HepG2 (cell line): Measurements from ENCODE around the gene USP30. TPM values are rescaled to one million over a fixed set of nuclear protein-coding genes. Genes with fewer than 3 reads are reported as not detected.

Experiments
- CBX2 ChIP-seq, 2 experiments: fragments of 200-600 bp in 1 of 2; sonication (generic); formaldehyde crosslinking in 1 of 2; IDR thresholded peaks; 2 replicates each; pipeline versions ENCODE4 v1.7.0 to v1.8.1; 2018 to 2022; ENCODE audit warnings: low read depth in 2 of 2, low read length in 1 of 2, mild to moderate bottlenecking in 1 of 2, missing genetic modification reagents in 1 of 2
- IKZF1 ChIP-seq: fragments of 450-650 bp; IDR thresholded peaks from 2 replicates; pipeline ENCODE4 v1.7.1; 2016
- IRF2 ChIP-seq: IDR thresholded peaks from 2 replicates; pipeline ENCODE4 v1.6.1; 2018; ENCODE audit warnings: missing genetic modification reagents, missing compliant biosample characterization
- NR0B2 ChIP-seq: sonication (generic); formaldehyde crosslinking; IDR thresholded peaks from 2 replicates; pipeline ENCODE4 v1.4.0; 2020; ENCODE audit warnings: mild to moderate bottlenecking, missing genetic modification reagents
- NR3C1 ChIP-seq: sonication (generic); formaldehyde crosslinking; IDR thresholded peaks from 2 replicates; pipeline ENCODE4 v1.4.0; 2020; ENCODE audit warnings: missing genetic modification reagents
- ZBTB3 ChIP-seq: sonication (generic); formaldehyde crosslinking; IDR thresholded peaks from 2 replicates; pipeline ENCODE4 v1.4.0; 2020; ENCODE audit warnings: low read depth, mild to moderate bottlenecking, moderate library complexity, missing genetic modification reagents, borderline replicate concordance
- ZFP36L2 ChIP-seq: sonication (generic); formaldehyde crosslinking; IDR thresholded peaks from 2 replicates; pipeline ENCODE4 v1.4.0; 2020; ENCODE audit warnings: missing genetic modification reagents
- ZNF337 ChIP-seq: sonication (generic); formaldehyde crosslinking; IDR thresholded peaks from 2 replicates; pipeline ENCODE4 v1.5.1; 2020; ENCODE audit warnings: missing genetic modification reagents, low read depth, mild to moderate bottlenecking, borderline replicate concordance
- ZNF431 ChIP-seq: sonication (generic); formaldehyde crosslinking; IDR thresholded peaks from 2 replicates; pipeline ENCODE4 v1.9.0; 2022; ENCODE audit warnings: missing genetic modification reagents, low read depth, mild to moderate bottlenecking, borderline replicate concordance
- ZNF614 ChIP-seq: IDR thresholded peaks from 2 replicates; pipeline ENCODE4 v1.6.1; 2018; ENCODE audit warnings: missing biosample characterization, missing genetic modification reagents, inconsistent platforms, borderline replicate concordance
- ZNF672 ChIP-seq: sonication (generic); formaldehyde crosslinking; IDR thresholded peaks from 2 replicates; pipeline ENCODE4 v1.8.1; 2022; ENCODE audit warnings: missing genetic modification reagents
- polyA plus RNA-seq, 8 experiments: library from polyadenylated mRNA; depleted of rRNA in 3 of 8; stranded (reverse) in 7 of 8; unstranded in 1 of 8; fragments of >200 nt; fragmentation: Illumina TruSeq in 4 of 8; extraction: Trizol in 4 of 8; gene quantifications; 2 replicates each; pipeline versions ENCODE4 v1.2.1 to v1.2.3, GENCODE V29; 2011 to 2016; ENCODE audit warnings: low read depth in 4 of 8, missing spikeins in 1 of 8, mixed read lengths in 1 of 8; ENCODE audit not compliant: insufficient read depth in 1 of 8
- total RNA-seq, 5 experiments: library from RNA; depleted of rRNA; stranded (reverse); fragments of >200 nt; fragmentation: Illumina TruSeq; extraction: Trizol; gene quantifications; 2 replicates each; pipeline ENCODE4 v1.2.3, GENCODE V29; 2016; ENCODE audit warnings: low read depth in 1 of 5
- TF ChIP-seq, protein P1 (sequence below), 2 experiments: fragments of 450-650 bp in 1 of 2; sonication (generic) in 1 of 2; formaldehyde crosslinking in 1 of 2; IDR thresholded peaks; 2 replicates each; pipeline versions ENCODE4 v1.6.1 to v1.8.0; 2016 to 2022; ENCODE audit warnings: antibody characterized with exemption in 1 of 2, mild to moderate bottlenecking in 1 of 2, missing genetic modification reagents in 1 of 2
- TF ChIP-seq, protein P2 (sequence below): sonication (generic); formaldehyde crosslinking; IDR thresholded peaks from 2 replicates; pipeline ENCODE4 v1.8.0; 2023; ENCODE audit warnings: mild to moderate bottlenecking, missing genetic modification reagents

Gene USP30
- total and polyA plus RNA-seq, 2 of the 13 experiments (the other 11 are each of a cell fraction or from before 2014, with no cell fraction given) = 11.2 to 20.8 TPM

DNA sequence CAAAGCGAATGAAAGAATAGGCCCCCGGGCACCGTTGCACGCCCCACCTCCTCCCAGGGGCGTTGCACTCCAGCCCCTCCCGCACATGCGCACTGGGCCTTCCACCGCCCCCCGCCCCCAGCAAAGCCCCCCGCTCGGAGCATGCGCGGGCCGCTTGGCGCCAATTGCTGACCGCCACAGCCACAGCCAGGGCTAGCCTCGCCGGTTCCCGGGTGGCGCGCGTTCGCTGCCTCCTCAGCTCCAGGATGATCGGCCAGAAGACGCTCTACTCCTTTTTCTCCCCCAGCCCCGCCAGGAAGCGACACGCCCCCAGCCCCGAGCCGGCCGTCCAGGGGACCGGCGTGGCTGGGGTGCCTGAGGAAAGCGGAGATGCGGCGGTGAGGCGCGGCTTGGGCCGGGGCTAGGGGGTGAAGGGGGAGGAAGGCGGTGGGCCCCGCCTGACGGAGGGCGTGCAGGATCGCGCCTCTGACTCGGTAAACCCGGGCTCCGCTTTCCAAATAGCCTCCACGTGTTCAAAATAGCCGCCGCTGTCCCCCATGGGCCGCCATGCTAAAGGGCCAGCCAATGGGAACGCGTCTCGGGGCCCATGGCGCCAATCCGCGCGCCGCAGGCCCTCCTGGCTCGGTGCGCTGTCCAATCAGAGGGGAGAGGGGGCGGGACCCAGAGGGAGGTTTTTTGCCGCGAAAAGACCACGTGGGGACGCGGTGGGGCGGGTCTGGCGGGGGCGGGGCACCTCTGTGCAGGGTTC is 45.2 kb downstream of the USP30 start, which contains the start of gene UNG (continued):
- peak; percentile 38; the same call in 1 of the 2 replicates for TF ChIP-seq ZBTB3 (CRISPR knock-in tag)
- TF ChIP-seq, protein P1, sequence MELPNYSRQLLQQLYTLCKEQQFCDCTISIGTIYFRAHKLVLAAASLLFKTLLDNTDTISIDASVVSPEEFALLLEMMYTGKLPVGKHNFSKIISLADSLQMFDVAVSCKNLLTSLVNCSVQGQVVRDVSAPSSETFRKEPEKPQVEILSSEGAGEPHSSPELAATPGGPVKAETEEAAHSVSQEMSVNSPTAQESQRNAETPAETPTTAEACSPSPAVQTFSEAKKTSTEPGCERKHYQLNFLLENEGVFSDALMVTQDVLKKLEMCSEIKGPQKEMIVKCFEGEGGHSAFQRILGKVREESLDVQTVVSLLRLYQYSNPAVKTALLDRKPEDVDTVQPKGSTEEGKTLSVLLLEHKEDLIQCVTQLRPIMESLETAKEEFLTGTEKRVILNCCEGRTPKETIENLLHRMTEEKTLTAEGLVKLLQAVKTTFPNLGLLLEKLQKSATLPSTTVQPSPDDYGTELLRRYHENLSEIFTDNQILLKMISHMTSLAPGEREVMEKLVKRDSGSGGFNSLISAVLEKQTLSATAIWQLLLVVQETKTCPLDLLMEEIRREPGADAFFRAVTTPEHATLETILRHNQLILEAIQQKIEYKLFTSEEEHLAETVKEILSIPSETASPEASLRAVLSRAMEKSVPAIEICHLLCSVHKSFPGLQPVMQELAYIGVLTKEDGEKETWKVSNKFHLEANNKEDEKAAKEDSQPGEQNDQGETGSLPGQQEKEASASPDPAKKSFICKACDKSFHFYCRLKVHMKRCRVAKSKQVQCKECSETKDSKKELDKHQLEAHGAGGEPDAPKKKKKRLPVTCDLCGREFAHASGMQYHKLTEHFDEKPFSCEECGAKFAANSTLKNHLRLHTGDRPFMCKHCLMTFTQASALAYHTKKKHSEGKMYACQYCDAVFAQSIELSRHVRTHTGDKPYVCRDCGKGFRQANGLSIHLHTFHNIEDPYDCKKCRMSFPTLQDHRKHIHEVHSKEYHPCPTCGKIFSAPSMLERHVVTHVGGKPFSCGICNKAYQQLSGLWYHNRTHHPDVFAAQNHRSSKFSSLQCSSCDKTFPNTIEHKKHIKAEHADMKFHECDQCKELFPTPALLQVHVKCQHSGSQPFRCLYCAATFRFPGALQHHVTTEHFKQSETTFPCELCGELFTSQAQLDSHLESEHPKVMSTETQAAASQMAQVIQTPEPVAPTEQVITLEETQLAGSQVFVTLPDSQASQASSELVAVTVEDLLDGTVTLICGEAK (IDR thresholded peaks at IDR 0.05) = no peak
- TF ChIP-seq, protein P1 (CRISPR knock-in tag; IDR thresholded peaks at IDR 0.05) = no peak
- TF ChIP-seq NR3C1 (CRISPR knock-in tag) = no peak
- TF ChIP-seq, protein P2, sequence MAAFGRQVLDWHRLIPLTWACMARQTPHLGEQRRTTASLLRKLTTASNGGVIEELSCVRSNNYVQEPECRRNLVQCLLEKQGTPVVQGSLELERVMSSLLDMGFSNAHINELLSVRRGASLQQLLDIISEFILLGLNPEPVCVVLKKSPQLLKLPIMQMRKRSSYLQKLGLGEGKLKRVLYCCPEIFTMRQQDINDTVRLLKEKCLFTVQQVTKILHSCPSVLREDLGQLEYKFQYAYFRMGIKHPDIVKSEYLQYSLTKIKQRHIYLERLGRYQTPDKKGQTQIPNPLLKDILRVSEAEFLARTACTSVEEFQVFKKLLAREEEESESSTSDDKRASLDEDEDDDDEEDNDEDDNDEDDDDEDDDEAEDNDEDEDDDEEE (CRISPR knock-in tag) = 0 out of 2 replicates have a peak, but pooled peaks have one; percentile 31
- no peak for TF ChIP-seq IRF2
- peak; percentile 5; the same call in 1 of the 2 replicates for TF ChIP-seq ZNF614 (CRISPR knock-in tag)
- TF ChIP-seq NR0B2 (CRISPR knock-in tag) = peak; percentile 13; the same call in 1 of the 2 replicates
- TF ChIP-seq IKZF1 = no peak
- no peak for TF ChIP-seq ZNF431 (CRISPR knock-in tag)
- TF ChIP-seq CBX2 (IDR thresholded peaks at IDR 0.05; ENCODE audit: low read depth, low read length) = no peak
- TF ChIP-seq CBX2 (CRISPR knock-in tag; IDR thresholded peaks at IDR 0.05; ENCODE audit: low read depth) = no peak
- no peak for TF ChIP-seq ZNF337 (CRISPR knock-in tag)
- no peak for TF ChIP-seq ZFP36L2
- no peak for TF ChIP-seq ZNF672 (CRISPR knock-in tag)
